ENCODE results near the gene AGAP1.

Gene AGAP1

GRCh38 chr2:236166796-236167296, 673.0 kb downstream of the AGAP1 start:
- Histone ChIP-seq H3K27ac (ENCODE audit: low read depth, low read length) (no peak overlapping the region), H3K9me3 (ENCODE audit: control insufficient read depth, insufficient read depth, low read length) (no peaks in the 10 kb centered on the region; the same call in 1 of the 2 replicates), H3K4me3 (ENCODE audit: low read length) (no peak overlapping the region), H3K27me3 (ENCODE audit: control insufficient read depth, low read length) (no peaks in the 10 kb centered on the region), H3K4me1 (ENCODE audit: control insufficient read depth, low read length) (no peaks in the 10 kb centered on the region), H3K9me2 (replicated peaks; ENCODE audit: control insufficient read depth, low read length) (no peaks in the 10 kb centered on the region), H3K4me2 (ENCODE audit: low read length) (no peak overlapping the region), H3F3A (ENCODE audit: control insufficient read depth, insufficient read depth) (no peaks in the 10 kb centered on the region), H3K36me3 (ENCODE audit: control insufficient read depth, low read length) (no peaks in the 10 kb centered on the region), H3K79me2 (ENCODE audit: control insufficient read depth, low read length) (no peaks in the 10 kb centered on the region), H4K20me1 (ENCODE audit: control insufficient read depth, insufficient read depth, low read depth, low read length) (no peaks in the 10 kb centered on the region)
- no peak for TF ChIP-seq CTCF (IDR thresholded peaks at IDR 0.05; ENCODE audit: low read depth, low read length, poor library complexity, severe bottlenecking)
- TF ChIP-seq EZH2phosphoT487 (IDR thresholded peaks at IDR 0.05; ENCODE audit: borderline replicate concordance, low read length), result no peak

- Histone ChIP-seq H3K4me2 (ENCODE audit: low read length) (no peak overlapping the region), H3K79me2 (ENCODE audit: control insufficient read depth, low read length) (no peaks in the 10 kb centered on the region), H4K20me1 (ENCODE audit: control insufficient read depth, insufficient read depth, low read depth, low read length) (no peaks in the 10 kb centered on the region), H3K36me3 (ENCODE audit: control insufficient read depth, low read length) (no peaks in the 10 kb centered on the region), H3K4me3 (ENCODE audit: low read length) (no peak overlapping the region), H3K27me3 (ENCODE audit: control insufficient read depth, low read length) (no peaks in the 10 kb centered on the region), H3K27ac (ENCODE audit: low read depth, low read length) (no peak overlapping the region), H3K9me2 (replicated peaks; ENCODE audit: control insufficient read depth, low read length) (no peaks in the 10 kb centered on the region), H3F3A (ENCODE audit: control insufficient read depth, insufficient read depth) (no peaks in the 10 kb centered on the region), H3K9me3 (ENCODE audit: control insufficient read depth, insufficient read depth, low read length) (no peaks in the 10 kb centered on the region; the same call in 1 of the 2 replicates), H3K4me1 (ENCODE audit: control insufficient read depth, low read length) (no peaks in the 10 kb centered on the region)
- no peak for TF ChIP-seq EZH2phosphoT487 (IDR thresholded peaks at IDR 0.05; ENCODE audit: borderline replicate concordance, low read length)
- TF ChIP-seq CTCF (IDR thresholded peaks at IDR 0.05; ENCODE audit: low read depth, low read length, poor library complexity, severe bottlenecking), result no peak
Measured at GRCh38 chr2:236167297-236168109, 673.7 kb downstream of the AGAP1 start.

- Histone ChIP-seq H3F3A (ENCODE audit: control insufficient read depth, insufficient read depth) (no peaks in the 10 kb centered on the region), H3K9me3 (ENCODE audit: control insufficient read depth, insufficient read depth, low read length) (no peaks in the 10 kb centered on the region; the same call in 1 of the 2 replicates), H3K79me2 (ENCODE audit: control insufficient read depth, low read length) (no peaks in the 10 kb centered on the region), H3K4me3 (ENCODE audit: low read length) (no peak within 1 kb of the TSS), H3K4me1 (ENCODE audit: control insufficient read depth, low read length) (no peaks in the 10 kb centered on the region), H3K4me2 (ENCODE audit: low read length) (no peak within 1 kb of the TSS), H3K9me2 (replicated peaks; ENCODE audit: control insufficient read depth, low read length) (no peaks in the 10 kb centered on the region), H4K20me1 (ENCODE audit: control insufficient read depth, insufficient read depth, low read depth, low read length) (no peaks in the 10 kb centered on the region), H3K36me3 (ENCODE audit: control insufficient read depth, low read length) (no peaks in the 10 kb centered on the region), H3K27ac (ENCODE audit: low read depth, low read length) (no peak within 1 kb of the TSS), H3K27me3 (ENCODE audit: control insufficient read depth, low read length) (no peaks in the 10 kb centered on the region)
- TF ChIP-seq EZH2phosphoT487 (IDR thresholded peaks at IDR 0.05; ENCODE audit: borderline replicate concordance, low read length) (no peak), CTCF (IDR thresholded peaks at IDR 0.05; ENCODE audit: low read depth, low read length, poor library complexity, severe bottlenecking) (no peak)
Measured at GRCh38 chr2:236168110-236169080, 674.6 kb downstream of the AGAP1 start, which contains the start of gene GBX2. TSS of gene GBX2 (minus strand) at chr2:236168386. CDS start at chr2:236167971, 415 bp downstream.

Measured in DOHH2 (cell line).